Chondrocyte (in vitro differentiated cells): Measurements from ENCODE around the gene ALDH4A1. TPM values are rescaled to one million over a fixed set of nuclear protein-coding genes. Genes with fewer than 3 reads are reported as not detected.
"Not testable (repeated sequence)": the region's sequence is repeated elsewhere in the genome, so short reads cannot be mapped to it uniquely, and the experiment has no call there.

ENCODE experiments used
- DNase-seq: peaks from one replicate; pipeline ENCODE4 v3.0.0; 2021; ENCODE audit warnings: mixed read lengths, low spot score
- H3K27ac Mint-ChIP-seq: one replicate; pipeline ENCODE4 v1.8.0; 2021; ENCODE audit warnings: mild to moderate bottlenecking, moderate library complexity, mixed read lengths; ENCODE audit not compliant: unreplicated experiment
- H3K27me3 Mint-ChIP-seq: 2 replicates; pipeline ENCODE4 v1.8.0; 2021; ENCODE audit warnings: low read depth, mixed read lengths
- H3K36me3 Mint-ChIP-seq: 2 replicates; pipeline ENCODE4 v1.8.0; 2021; ENCODE audit warnings: low read depth, mixed read lengths
- H3K4me1 Mint-ChIP-seq: 2 replicates; pipeline ENCODE4 v1.8.0; 2021; ENCODE audit warnings: low read depth, mild to moderate bottlenecking, mixed read lengths
- H3K4me3 Mint-ChIP-seq: one replicate; pipeline ENCODE4 v1.8.0; 2021; ENCODE audit warnings: mild to moderate bottlenecking, moderate library complexity, mixed read lengths; ENCODE audit not compliant: unreplicated experiment
- H3K9me3 Mint-ChIP-seq: 2 replicates; pipeline ENCODE4 v1.8.0; 2021; ENCODE audit warnings: low read depth, mixed read lengths
- CTCF ChIP-seq: fragments of 200-600 bp; sonication (generic); IDR thresholded peaks from 2 replicates; pipeline ENCODE4 v1.5.0; 2021; ENCODE audit warnings: antibody characterized with exemption, mild to moderate bottlenecking, moderate library complexity
- total RNA-seq: library from RNA; stranded (reverse); gene quantifications from 3 replicates; pipeline ENCODE4 v1.2.1, GENCODE V29; 2021

ALDH4A1 gene
- total RNA-seq, 1 donor from 2014 or later = 14.2 TPM

- H3K4me3 Mint-ChIP-seq = no peak overlapping the region
- no peak for DNase-seq
- no peak for TF ChIP-seq CTCF
- H3K36me3 Mint-ChIP-seq = no peaks in the 10 kb centered on the region
- peaks cover 31% of the 10 kb centered on the region for H3K4me1 Mint-ChIP-seq
- no peak overlapping the region for H3K27ac Mint-ChIP-seq
- H3K9me3 Mint-ChIP-seq = no peaks in the 10 kb centered on the region
- no peaks in the 10 kb centered on the region for H3K27me3 Mint-ChIP-seq
Measured at GRCh38 chr1:18893120-18893519, 9.2 kb downstream of the ALDH4A1 start.

- H3K27me3 Mint-ChIP-seq, H3K4me3 Mint-ChIP-seq, H3K9me3 Mint-ChIP-seq, H3K36me3 Mint-ChIP-seq, DNase-seq: not testable (repeated sequence)
- Mint-ChIP-seq H3K27ac (peak overlapping the region; percentile 95), H3K4me1 (peaks cover 31% of the 10 kb centered on the region)
Measured at GRCh38 chr1:18891858-18892257, 10.5 kb downstream of the ALDH4A1 start.

- Mint-ChIP-seq H3K9me3 (no peaks in the 10 kb centered on the region), H3K4me3 (no peak overlapping the region), H3K36me3 (peaks cover 2% of the 10 kb centered on the region), H3K27ac (peak overlapping the region; percentile 95), H3K27me3 (no peaks in the 10 kb centered on the region), H3K4me1 (peaks cover 31% of the 10 kb centered on the region)
- TF ChIP-seq CTCF = no peak
- DNase-seq = no peak
Measured at GRCh38 chr1:18891426-18891780, 11.0 kb downstream of the ALDH4A1 start.

GRCh38 chr1:18890706-18891425 lies 11.5 kb downstream of the ALDH4A1 start:
- Mint-ChIP-seq H3K36me3 (peaks cover 2% of the 10 kb centered on the region), H3K4me1 (peaks cover 35% of the 10 kb centered on the region), H3K27me3 (no peaks in the 10 kb centered on the region), H3K27ac (peak overlapping the region; percentile 95), H3K9me3 (no peaks in the 10 kb centered on the region), H3K4me3 (no peak overlapping the region)
- DNase-seq = no peak
- TF ChIP-seq CTCF = no peak

GRCh38 chr1:18886003-18886335 lies 16.4 kb downstream of the ALDH4A1 start:
- peaks cover 8% of the 10 kb centered on the region for H3K36me3 Mint-ChIP-seq
- no peak overlapping the region for H3K4me3 Mint-ChIP-seq
- TF ChIP-seq CTCF = no peak
- peaks cover 14% of the 10 kb centered on the region for H3K4me1 Mint-ChIP-seq
- H3K9me3 Mint-ChIP-seq = no peaks in the 10 kb centered on the region
- no peak overlapping the region for H3K27ac Mint-ChIP-seq
- DNase-seq = no peak
- no peaks in the 10 kb centered on the region for H3K27me3 Mint-ChIP-seq

- no peak for TF ChIP-seq CTCF
- H3K4me1 Mint-ChIP-seq = peaks cover 9% of the 10 kb centered on the region
- H3K4me3 Mint-ChIP-seq = no peak overlapping the region
- H3K27ac Mint-ChIP-seq = no peak overlapping the region
- H3K9me3 Mint-ChIP-seq = no peaks in the 10 kb centered on the region
- no peaks in the 10 kb centered on the region for H3K27me3 Mint-ChIP-seq
- H3K36me3 Mint-ChIP-seq = peaks cover 11% of the 10 kb centered on the region
- DNase-seq = no peak
Measured at GRCh38 chr1:18885311-18886002, 16.9 kb downstream of the ALDH4A1 start.
